ENCODE results near the gene TRPM8. TPM values are rescaled to one million over a fixed set of nuclear protein-coding genes. Genes with fewer than 3 reads are reported as not detected.

Gene TRPM8
- total and polyA plus RNA-seq, 8 donors = not detected

- Histone ChIP-seq H3K4me1 (no peaks in the 10 kb centered on the region), H3K9me3 (no peaks in the 10 kb centered on the region), H3K27me3 (peaks cover 0 to 8% (median 0%) of the 10 kb centered on the region in 3 donors), H3K27ac (no peak overlapping the region), H3K36me3 (no peaks in the 10 kb centered on the region), H3K4me3 (no peak overlapping the region)
- TF ChIP-seq EP300 (IDR thresholded peaks at IDR 0.05) (no peak), POLR2AphosphoS5 (IDR thresholded peaks at IDR 0.05) (no peak), CTCF (IDR thresholded peaks at IDR 0.05) (no peak), POLR2A (IDR thresholded peaks at IDR 0.05) (no peak)
- WGBS, 5 donors = 71 to 78% (median 77%) methylated on average over 8 of the region's 8 CpGs
- intact Hi-C loops (cut with DNase I; ENCODE audit: low total_unique reads) = no loop called here
- DNase-seq = no peak
These were observed 143.1 kb downstream of the TRPM8 start for GRCh38 chr2:234060236-234060635.

- Histone ChIP-seq H3K36me3 (no peaks in the 10 kb centered on the region), H3K27me3 (peaks cover 0 to 8% (median 0%) of the 10 kb centered on the region in 3 donors), H3K27ac (no peak overlapping the region), H3K4me1 (no peaks in the 10 kb centered on the region), H3K4me3 (no peak overlapping the region), H3K9me3 (no peaks in the 10 kb centered on the region)
- WGBS, 5 donors = 74 to 91% (median 80%) methylated on average over 6 of the region's 6 CpGs
- intact Hi-C loops (cut with DNase I; ENCODE audit: low total_unique reads) = no loop called here
- no peak for TF ChIP-seq POLR2AphosphoS5 (IDR thresholded peaks at IDR 0.05)
- TF ChIP-seq POLR2A (IDR thresholded peaks at IDR 0.05) = no peak
- TF ChIP-seq CTCF (IDR thresholded peaks at IDR 0.05) = no peak
- no peak for TF ChIP-seq EP300 (IDR thresholded peaks at IDR 0.05)
- DNase-seq = no peak
These were observed 144.6 kb downstream of the TRPM8 start for GRCh38 chr2:234061624-234062257.

- no peak for TF ChIP-seq POLR2AphosphoS5 (IDR thresholded peaks at IDR 0.05)
- no peak for TF ChIP-seq EP300 (IDR thresholded peaks at IDR 0.05)
- no peak for TF ChIP-seq POLR2A (IDR thresholded peaks at IDR 0.05)
- no peak for TF ChIP-seq CTCF (IDR thresholded peaks at IDR 0.05)
- WGBS, 5 donors = 66 to 86% (median 83%) methylated on average over 2 of the region's 2 CpGs
- no peaks in the 10 kb centered on the region for H3K36me3 ChIP-seq
- intact Hi-C loops (cut with DNase I; ENCODE audit: low total_unique reads) = no loop called here
- DNase-seq = no peak
- H3K27me3 ChIP-seq = no peaks in the 10 kb centered on the region
- H3K9me3 ChIP-seq = peaks cover 0 to 10% (median 7%) of the 10 kb centered on the region in 4 donors
- H3K4me3 ChIP-seq = no peak overlapping the region
- H3K4me1 ChIP-seq = no peaks in the 10 kb centered on the region
- no peak overlapping the region for H3K27ac ChIP-seq
These were observed 149.4 kb downstream of the TRPM8 start for GRCh38 chr2:234066587-234066986.

Other genes starting within 250 kb of the TRPM8 start
- 1 to 10 TPM in 2 of 5 donors, under 1 TPM in 1, not detected in 2; 0.73 to 7.0 (median 3.9) TPM for gene UGT1A9, start 245.5 kb upstream of the TRPM8 start, total RNA-seq
- not detected for gene UGT1A9, start 245.5 kb upstream of the TRPM8 start, polyA plus RNA-seq
- gene UGT1A7, start 235.5 kb upstream of the TRPM8 start, total RNA-seq = 10 to 100 TPM in 1 of 5 donors, 1 to 10 TPM in 2, under 1 TPM in 1, not detected in 1; 0.45 to 37.1 (median 3.6) TPM
- gene UGT1A7, start 235.5 kb upstream of the TRPM8 start, polyA plus RNA-seq = 10 to 100 TPM in 1 of 3 donors, 1 to 10 TPM in 1, not detected in 1; 3.4 to 34.0 TPM
- gene UGT1A6, start 224.5 kb upstream of the TRPM8 start, total RNA-seq = 100 to 1,000 TPM in 1 of 5 donors, 10 to 100 TPM in 4; 22.9 to 184 (median 30.6) TPM
- gene UGT1A6, start 224.5 kb upstream of the TRPM8 start, polyA plus RNA-seq = 10 to 100 TPM in 1 of 3 donors, 1 to 10 TPM in 2; 3.5 to 12.8 (median 6.5) TPM
- 10 to 100 TPM in 1 of 5 donors, 1 to 10 TPM in 1, under 1 TPM in 1, not detected in 2; 0.37 to 13.0 (median 1.7) TPM for gene UGT1A5, start 204.5 kb upstream of the TRPM8 start, total RNA-seq
- not detected for gene UGT1A5, start 204.5 kb upstream of the TRPM8 start, polyA plus RNA-seq
- gene UGT1A4, start 198.6 kb upstream of the TRPM8 start, total RNA-seq = 1 to 10 TPM in 3 of 5 donors, under 1 TPM in 1, not detected in 1; 0.73 to 7.2 (median 3.9) TPM
- under 1 TPM in 1 of 3 donors, not detected in 2; 0.38 TPM for gene UGT1A4, start 198.6 kb upstream of the TRPM8 start, polyA plus RNA-seq
- 10 to 100 TPM in 1 of 5 donors, 1 to 10 TPM in 3, not detected in 1; 1.3 to 10.7 (median 7.8) TPM for gene UGT1A3, start 188.3 kb upstream of the TRPM8 start, total RNA-seq
- not detected for gene UGT1A3, start 188.3 kb upstream of the TRPM8 start, polyA plus RNA-seq
- gene UGT1A1, start 157.1 kb upstream of the TRPM8 start, total RNA-seq = 10 to 100 TPM in 1 of 5 donors, 1 to 10 TPM in 1, under 1 TPM in 2, not detected in 1; 0.73 to 73.0 (median 3.3) TPM
- under 1 TPM in 1 of 3 donors, not detected in 2; 0.43 TPM for gene UGT1A1, start 157.1 kb upstream of the TRPM8 start, polyA plus RNA-seq
- 1 to 10 TPM in 1 of 5 donors, not detected in 4; 4.0 TPM for gene MROH2A, start 139.0 kb upstream of the TRPM8 start, total RNA-seq
- gene MROH2A, start 139.0 kb upstream of the TRPM8 start, polyA plus RNA-seq = 1 to 10 TPM in 2 of 3 donors, not detected in 1; 1.1 to 1.4 TPM
- 10 to 100 TPM in 1 of 5 donors, 1 to 10 TPM in 4; 2.0 to 28.3 (median 3.3) TPM for gene HJURP, start 62.8 kb upstream of the TRPM8 start, total RNA-seq
- 1 to 10 TPM; 1.2 to 6.6 (median 2.7) TPM for gene HJURP, start 62.8 kb upstream of the TRPM8 start, polyA plus RNA-seq
- under 1 TPM in 1 of 5 donors, not detected in 4; 0.73 TPM for gene SPP2, start 133.3 kb downstream of the TRPM8 start, total RNA-seq
- gene SPP2, start 133.3 kb downstream of the TRPM8 start, polyA plus RNA-seq = not detected

Measured in stomach (tissue), 9 donors.